Parathyroid adenoma (tissue), 2 donors: ENCODE results near the gene PLA2G4B.

Source experiments
- H2AFZ ChIP-seq: fragments of 300-600 bp; sonication (generic); one replicate; pipeline ENCODE4 v1.7.0; 2017; ENCODE audit warnings: antibody characterized with exemption, mild to moderate bottlenecking
- H3K27ac ChIP-seq: fragments of 300-600 bp; sonication (generic); one replicate; pipeline ENCODE4 v1.7.0; 2017
- H3K27me3 ChIP-seq: fragments of 300-600 bp; sonication (generic); one replicate; pipeline ENCODE4 v1.7.0; 2017; ENCODE audit warnings: low read length; ENCODE audit not compliant: control insufficient read depth, insufficient read depth
- H3K36me3 ChIP-seq: fragments of 300-600 bp; sonication (generic); one replicate; pipeline ENCODE4 v1.7.0; 2017; ENCODE audit warnings: low read length; ENCODE audit not compliant: control insufficient read depth, insufficient read depth
- H3K4me1 ChIP-seq: fragments of 300-600 bp; sonication (generic); one replicate; pipeline ENCODE4 v1.7.0; 2017; ENCODE audit warnings: control low read depth
- H3K4me2 ChIP-seq: fragments of 300-600 bp; sonication (generic); one replicate; pipeline ENCODE4 v1.7.0; 2017; ENCODE audit warnings: low read length
- H3K4me3 ChIP-seq: fragments of 300-600 bp; sonication (generic); one replicate; pipeline ENCODE4 v1.7.0; 2017; ENCODE audit warnings: low read depth, low read length
- H3K79me2 ChIP-seq: fragments of 300-600 bp; sonication (generic); one replicate; pipeline ENCODE4 v1.7.0; 2017; ENCODE audit warnings: control low read depth
- H3K9ac ChIP-seq: fragments of 300-600 bp; sonication (generic); one replicate; pipeline ENCODE4 v1.7.0; 2017; ENCODE audit warnings: mild to moderate bottlenecking
- H3K9me3 ChIP-seq: fragments of 300-600 bp; sonication (generic); one replicate; pipeline ENCODE4 v1.7.0; 2017; ENCODE audit warnings: low read length; ENCODE audit not compliant: control insufficient read depth
- TF ChIP-seq, protein P1 (sequence below): fragments of 300-600 bp; sonication (generic); IDR thresholded peaks from one replicate; pipeline ENCODE4 v1.7.0; 2017; ENCODE audit warnings: antibody characterized with exemption, mild to moderate bottlenecking
- donor health status: primary hyperparathyroidism.

The PLA2G4B gene

DNA sequence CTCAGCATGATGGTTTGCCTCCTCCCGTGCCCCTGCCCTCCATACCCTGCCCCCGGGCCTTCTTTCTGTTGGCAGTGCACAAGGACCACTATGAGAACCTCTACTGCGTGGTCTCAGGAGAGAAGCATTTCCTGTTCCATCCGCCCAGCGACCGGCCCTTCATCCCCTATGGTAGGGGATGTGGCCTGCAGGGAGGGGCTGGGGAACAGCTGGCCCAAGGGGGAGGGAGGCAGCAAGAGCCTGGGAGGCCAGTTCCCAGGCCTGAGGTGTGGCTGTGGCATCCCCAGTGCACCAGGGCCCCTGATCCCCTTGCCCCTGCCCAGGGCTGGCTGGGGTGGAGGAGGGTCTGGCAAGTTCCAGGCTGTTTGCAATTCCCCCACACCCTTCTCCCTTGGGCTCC, 2.6 kb upstream of the PLA2G4B start:
- no peak overlapping the region for H2AFZ ChIP-seq
- no peak overlapping the region for H3K4me3 ChIP-seq
- H3K36me3 ChIP-seq: no peaks in the 10 kb centered on the region
- no peak overlapping the region for H3K9ac ChIP-seq
- H3K4me1 ChIP-seq: no peaks in the 10 kb centered on the region
- H3K27me3 ChIP-seq: no peaks in the 10 kb centered on the region
- TF ChIP-seq, protein P1, sequence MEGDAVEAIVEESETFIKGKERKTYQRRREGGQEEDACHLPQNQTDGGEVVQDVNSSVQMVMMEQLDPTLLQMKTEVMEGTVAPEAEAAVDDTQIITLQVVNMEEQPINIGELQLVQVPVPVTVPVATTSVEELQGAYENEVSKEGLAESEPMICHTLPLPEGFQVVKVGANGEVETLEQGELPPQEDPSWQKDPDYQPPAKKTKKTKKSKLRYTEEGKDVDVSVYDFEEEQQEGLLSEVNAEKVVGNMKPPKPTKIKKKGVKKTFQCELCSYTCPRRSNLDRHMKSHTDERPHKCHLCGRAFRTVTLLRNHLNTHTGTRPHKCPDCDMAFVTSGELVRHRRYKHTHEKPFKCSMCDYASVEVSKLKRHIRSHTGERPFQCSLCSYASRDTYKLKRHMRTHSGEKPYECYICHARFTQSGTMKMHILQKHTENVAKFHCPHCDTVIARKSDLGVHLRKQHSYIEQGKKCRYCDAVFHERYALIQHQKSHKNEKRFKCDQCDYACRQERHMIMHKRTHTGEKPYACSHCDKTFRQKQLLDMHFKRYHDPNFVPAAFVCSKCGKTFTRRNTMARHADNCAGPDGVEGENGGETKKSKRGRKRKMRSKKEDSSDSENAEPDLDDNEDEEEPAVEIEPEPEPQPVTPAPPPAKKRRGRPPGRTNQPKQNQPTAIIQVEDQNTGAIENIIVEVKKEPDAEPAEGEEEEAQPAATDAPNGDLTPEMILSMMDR: no peak
- H3K9me3 ChIP-seq: no peaks in the 10 kb centered on the region
- H3K4me2 ChIP-seq: no peak overlapping the region
- H3K27ac ChIP-seq: no peak overlapping the region
- H3K79me2 ChIP-seq: no peaks in the 10 kb centered on the region

DNA sequence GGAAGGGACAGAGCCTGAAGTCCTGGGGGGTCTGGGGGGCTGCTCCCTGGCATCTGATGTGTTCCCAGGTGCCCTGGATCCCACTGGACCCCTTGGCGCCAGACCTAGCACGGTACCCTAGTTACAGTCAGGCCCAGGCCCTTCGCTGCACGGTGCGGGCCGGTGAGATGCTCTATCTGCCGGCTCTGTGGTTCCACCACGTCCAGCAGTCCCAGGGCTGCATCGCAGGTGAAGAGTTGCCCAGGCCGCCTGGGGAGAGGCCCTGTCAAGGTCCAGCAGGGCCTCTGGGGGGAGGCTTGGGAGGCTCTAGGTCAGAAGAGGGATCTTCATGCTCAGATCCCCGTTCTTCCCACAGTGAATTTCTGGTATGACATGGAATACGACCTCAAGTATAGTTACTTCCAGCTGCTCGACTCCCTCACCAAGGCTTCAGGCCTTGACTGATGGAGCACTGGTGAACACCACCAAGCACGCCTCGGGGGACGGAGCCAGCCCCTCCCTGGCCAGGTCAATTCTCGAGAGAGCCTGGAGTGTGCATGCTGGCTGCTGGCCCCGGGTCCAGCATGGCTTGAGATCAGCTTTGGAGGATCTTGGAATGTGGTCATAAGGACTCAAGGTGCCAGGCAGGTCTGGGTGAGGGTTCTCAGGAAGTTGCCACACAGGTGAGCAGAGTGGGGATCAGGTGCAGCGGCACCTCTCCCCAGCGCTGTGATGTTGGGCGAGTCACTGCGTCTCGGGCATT, 1.8 kb upstream of the PLA2G4B start:
- H3K4me3 ChIP-seq: no peak overlapping the region
- no peak overlapping the region for H3K27ac ChIP-seq
- no peak overlapping the region for H3K9ac ChIP-seq
- H3K36me3 ChIP-seq: no peaks in the 10 kb centered on the region
- no peaks in the 10 kb centered on the region for H3K79me2 ChIP-seq
- no peaks in the 10 kb centered on the region for H3K4me1 ChIP-seq
- H3K9me3 ChIP-seq: no peaks in the 10 kb centered on the region
- H3K4me2 ChIP-seq: no peak overlapping the region
- no peaks in the 10 kb centered on the region for H3K27me3 ChIP-seq
- H2AFZ ChIP-seq: no peak overlapping the region
- TF ChIP-seq, protein P1: no peak

DNA sequence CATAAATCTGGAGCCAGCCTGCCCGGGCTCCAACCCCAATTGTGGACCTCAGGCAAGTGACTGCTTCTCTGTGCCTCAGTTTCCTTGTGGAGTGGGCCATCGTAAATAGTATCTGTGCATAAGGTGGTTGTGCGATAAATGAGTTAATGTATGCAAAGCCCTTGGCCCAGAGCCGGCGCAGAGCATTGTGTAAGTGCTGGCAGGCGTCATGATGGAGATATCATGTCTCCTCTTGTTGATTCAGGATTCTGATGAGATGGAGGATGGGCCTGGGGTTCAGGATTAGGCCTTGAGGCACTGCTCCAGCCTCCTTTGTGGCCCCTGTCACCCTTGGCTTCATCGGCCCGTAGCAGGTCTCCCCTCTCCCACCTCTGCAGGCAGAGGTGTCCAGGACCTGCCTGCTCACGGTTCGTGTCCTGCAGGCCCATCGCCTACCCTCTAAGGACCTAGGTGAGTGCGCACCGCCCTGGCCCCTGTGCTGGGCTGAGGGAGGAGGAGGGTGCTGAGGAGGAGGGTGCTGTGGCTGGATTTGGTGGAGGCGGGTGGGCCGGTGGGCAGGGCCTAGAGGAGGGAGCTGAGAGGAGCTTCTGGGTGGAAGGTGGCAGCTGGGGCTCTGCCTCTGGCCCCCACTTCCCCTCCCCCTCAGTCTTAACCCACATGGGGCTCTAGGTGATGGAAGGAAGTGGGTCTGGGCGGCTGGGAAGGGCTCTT, 1.3 kb downstream of the PLA2G4B start:
- no peaks in the 10 kb centered on the region for H3K36me3 ChIP-seq

DNA sequence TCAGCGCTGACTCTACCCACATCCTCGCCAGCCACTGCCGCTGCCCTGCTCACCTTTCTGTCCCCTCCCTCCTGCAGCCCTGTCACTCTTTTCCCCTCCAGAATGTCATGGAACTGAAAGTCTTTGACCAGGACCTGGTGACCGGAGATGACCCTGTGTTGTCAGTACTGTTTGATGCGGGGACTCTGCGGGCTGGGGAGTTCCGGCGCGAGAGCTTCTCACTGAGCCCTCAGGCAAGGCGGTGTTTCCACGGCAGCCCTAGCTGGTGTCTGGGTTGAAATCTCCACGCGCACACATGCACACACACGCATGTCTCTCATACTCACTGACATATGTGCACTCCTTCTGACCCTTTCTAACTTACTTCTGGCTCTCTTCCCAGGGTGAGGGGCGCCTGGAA, 2.0 kb downstream of the PLA2G4B start:
- Histone ChIP-seq H2AFZ (no peak overlapping the region), H3K9ac (no peak overlapping the region), H3K36me3 (no peaks in the 10 kb centered on the region), H3K79me2 (no peaks in the 10 kb centered on the region), H3K4me1 (no peaks in the 10 kb centered on the region), H3K9me3 (no peaks in the 10 kb centered on the region), H3K4me2 (no peak overlapping the region), H3K27ac (no peak overlapping the region), H3K27me3 (no peaks in the 10 kb centered on the region), H3K4me3 (no peak overlapping the region)
- TF ChIP-seq, protein P1: no peak

More for the DNA sequence above, 1.3 kb downstream of the PLA2G4B start:
- no peaks in the 10 kb centered on the region for H3K4me1 ChIP-seq
- TF ChIP-seq, protein P1: no peak
- no peak overlapping the region for H3K27ac ChIP-seq
- H2AFZ ChIP-seq: no peak overlapping the region
- no peaks in the 10 kb centered on the region for H3K79me2 ChIP-seq
- H3K4me3 ChIP-seq: no peak overlapping the region
- no peak overlapping the region for H3K4me2 ChIP-seq
- H3K27me3 ChIP-seq: no peaks in the 10 kb centered on the region
- H3K9ac ChIP-seq: no peak overlapping the region
- H3K9me3 ChIP-seq: no peaks in the 10 kb centered on the region
